Amygdala (tissue), 56 donors: Measurements from ENCODE around the gene B4GALNT4.

Experiments
- DNase-seq, 56 donors: peaks; one replicate each; lab custom pipeline; 2025; lab: John Stamatoyannopoulos, UW

Gene B4GALNT4

DNA sequence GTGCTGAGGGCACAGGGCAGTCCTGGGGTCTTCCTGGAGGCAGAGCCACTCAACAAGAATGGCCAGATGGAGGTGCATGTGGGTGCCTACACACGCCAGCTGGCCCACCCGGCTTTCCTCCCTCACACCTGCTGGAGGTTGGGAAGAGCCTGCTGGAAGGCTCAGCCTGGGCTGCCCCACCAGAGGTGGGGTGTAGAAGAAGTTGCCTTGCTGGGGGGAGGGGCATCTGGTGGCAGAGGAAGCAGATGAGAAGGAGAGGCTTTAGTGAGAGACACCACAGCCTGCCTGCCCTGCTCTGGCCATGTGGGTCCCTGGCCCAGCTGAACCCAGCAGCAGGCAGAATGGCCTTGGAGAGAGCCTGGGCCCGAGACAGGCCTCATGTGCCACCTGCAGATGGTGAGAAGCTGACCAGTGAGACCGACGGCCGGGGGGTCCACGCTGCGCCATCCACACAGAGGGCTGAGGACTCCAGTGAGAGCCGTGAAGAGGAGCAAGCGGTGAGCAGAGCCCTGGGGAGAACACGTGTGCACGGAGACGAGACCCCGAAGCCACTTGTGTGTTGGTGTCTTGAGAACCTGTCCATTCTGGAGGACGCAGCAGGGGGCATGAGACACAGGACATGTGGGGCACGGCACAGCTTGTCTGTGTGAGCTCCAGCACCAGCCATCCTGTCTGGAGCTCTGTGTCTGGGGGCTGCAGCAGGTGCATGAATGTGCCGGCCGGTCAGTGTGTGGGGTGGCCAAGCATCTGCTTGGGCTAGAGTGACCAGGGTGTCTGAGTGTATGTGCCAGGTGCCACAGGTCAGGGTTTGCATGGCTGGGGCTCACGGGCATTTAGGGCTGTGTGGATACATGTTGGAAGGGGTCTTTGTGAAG, 2.7 kb downstream of the B4GALNT4 start:
- DNase-seq: no peak

DNA sequence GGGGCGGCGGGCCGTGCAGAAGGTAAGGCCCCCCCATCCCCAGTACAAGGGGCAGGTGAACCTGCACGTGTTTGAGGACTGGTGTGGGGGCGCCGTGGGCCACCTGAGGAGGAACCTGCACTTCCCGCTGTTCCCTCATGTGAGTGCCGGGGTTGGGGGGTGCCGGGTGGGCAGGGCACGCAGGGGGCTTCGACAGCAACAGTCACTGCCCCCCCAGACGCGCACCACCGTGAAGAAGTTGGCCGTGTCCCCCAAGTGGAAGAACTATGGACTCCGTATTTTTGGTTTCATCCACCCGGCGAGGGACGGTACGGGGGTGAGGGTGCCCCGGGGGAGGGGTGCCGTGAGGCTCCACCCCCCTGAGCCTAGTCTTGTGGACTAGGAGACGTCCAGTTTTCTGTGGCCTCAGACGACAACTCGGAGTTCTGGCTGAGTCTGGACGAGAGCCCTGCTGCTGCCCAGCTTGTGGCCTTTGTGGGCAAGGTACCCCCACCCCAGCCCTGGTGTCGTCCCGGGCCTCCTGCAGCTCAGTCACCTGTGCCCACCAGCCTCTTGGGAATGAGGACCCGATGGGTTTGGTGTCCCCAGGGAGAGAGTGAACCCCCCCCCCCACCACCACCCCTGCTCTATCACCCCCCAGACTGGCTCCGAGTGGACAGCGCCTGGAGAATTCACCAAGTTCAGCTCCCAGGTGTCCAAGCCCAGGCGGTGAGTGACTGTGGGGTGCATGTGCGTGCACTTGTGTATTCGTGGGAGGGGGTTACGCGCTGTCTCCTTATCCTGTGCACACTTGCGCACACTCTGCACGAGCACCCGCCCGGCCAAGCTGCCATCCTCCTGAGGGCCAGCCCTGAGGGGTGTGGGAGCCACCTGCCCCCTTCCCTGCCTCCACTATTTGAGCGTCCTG, 3.8 kb downstream of the B4GALNT4 start:
- DNase-seq: no peak

GRCh38 chr11:373716-374551, 4.6 kb downstream of the B4GALNT4 start:
- DNase-seq: peak in 36 of 56 donors; percentile 20 to 82 (median 54)

DNA sequence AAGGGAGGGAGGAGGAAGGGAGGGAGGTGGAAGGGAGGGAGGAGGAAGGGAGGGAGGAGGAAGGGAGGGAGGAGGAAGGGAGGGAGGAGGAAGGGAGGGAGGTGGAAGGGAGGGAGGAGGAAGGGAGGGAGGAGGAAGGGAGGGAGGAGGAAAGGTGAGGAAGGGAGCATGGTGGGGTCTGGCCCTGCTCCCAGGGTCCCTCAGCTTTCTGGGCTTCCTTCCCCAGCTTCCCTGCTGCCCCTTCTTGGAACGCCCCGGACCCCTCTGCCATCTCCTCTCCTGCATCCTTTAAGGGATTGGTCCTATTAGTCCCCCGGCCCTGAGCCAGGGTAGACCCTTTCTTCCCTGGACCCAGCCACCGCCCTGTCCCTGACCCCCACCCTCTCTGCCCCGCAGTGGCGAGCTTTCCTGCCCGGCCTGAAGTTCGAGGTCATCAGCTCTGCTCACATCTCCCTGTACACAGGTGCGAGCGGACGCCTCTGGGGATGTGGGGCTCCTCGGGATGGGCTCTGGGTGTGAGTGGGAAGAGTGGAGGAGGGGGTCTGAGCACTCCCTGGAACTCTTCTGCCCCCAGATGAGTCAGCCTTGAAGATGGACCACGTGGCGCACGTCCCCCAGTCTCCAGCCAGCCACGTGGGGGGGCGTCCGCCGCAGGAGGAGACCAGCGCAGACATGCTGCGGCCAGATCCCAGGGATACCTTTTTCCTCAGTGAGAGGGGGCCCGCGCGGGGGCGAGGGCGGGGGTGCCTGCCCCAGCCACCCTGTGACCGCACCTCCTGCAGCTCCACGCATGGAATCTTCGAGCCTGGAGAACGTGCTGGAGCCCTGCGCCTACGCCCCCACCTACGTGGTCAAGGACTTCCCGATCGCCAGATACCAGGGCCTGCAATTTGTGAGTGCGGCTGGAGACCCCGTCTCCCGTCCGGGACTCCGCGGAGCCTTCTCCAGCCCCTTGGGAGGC, 6.0 kb downstream of the B4GALNT4 start:
- DNase-seq: no peak

- no peak for DNase-seq
Observed at GRCh38 chr11:376531-377173, 7.4 kb downstream of the B4GALNT4 start.

GRCh38 chr11:377174-377865, 8.0 kb downstream of the B4GALNT4 start:
- DNase-seq: no peak

GRCh38 chr11:377883-378500, 8.7 kb downstream of the B4GALNT4 start:
- no peak for DNase-seq

- DNase-seq: no peak
Observed at GRCh38 chr11:379205-380094, 10.2 kb downstream of the B4GALNT4 start.

- no peak for DNase-seq
Observed at GRCh38 chr11:380095-380480, 10.8 kb downstream of the B4GALNT4 start.

DNA sequence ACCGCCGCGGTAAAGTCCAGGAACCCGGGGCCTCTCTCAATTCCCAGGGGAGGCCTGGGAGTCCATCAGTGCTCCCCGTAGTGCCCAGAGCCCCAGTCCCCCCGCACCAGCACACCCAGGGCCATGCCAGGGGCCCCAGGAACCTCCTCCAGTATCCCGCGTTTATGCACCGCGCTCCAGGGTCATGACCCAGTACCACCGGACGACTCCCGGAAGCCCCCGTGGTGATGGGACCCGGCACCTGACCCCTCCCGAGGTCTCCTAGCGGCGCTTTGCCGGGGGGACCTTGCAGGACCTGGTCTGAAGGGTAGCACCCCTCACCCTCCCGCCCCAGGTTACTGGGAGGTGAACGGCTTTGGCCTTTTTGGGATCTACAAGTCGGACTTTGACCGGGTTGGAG, 11.2 kb downstream of the B4GALNT4 start:
- no peak for DNase-seq

DNA sequence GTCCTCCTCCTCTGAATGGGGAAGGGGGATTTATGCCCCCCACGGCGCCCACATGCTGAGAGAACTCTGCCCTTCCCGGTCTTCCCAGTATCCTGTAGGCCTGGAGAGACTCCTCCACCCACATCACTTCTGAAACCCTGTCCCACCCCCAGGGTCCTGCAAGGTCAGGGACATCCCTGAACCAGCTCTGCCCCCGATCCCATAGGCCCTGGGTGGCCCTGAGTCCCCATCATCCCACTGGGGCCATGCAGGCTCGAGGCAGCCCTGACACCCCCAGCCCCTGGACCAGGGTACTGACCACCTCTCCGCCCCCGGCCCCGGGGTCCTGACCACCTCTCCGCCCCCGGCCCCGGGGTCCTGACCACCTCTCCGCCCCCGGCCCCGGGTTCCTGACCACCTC, 11.7 kb downstream of the B4GALNT4 start:
- DNase-seq: no peak

DNA sequence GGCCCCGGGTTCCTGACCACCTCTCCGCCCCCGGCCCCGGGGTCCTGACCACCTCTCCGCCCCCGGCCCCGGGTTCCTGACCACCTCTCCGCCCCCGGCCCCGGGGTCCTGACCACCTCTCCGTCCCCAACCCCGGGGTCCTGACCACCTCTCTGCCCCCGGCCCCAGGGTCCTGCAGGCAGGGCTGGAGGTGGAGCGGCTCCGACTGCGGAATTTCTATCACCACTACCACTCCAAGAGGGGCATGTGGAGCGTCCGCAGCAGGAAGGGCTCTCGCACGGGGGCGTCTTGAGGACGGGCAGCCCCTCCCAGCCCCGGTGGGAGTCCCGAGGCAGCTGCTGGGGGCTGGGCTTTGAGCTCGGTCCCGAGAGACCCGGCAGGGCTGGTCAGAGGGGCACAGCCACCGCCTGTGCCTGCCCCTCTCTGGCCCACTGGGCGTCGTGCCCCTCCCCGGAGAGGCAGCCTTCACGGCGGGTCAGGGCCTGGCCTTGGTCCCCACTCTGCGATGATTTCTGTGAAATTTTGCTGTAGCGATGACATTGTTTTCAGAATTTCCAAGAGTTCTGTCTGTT, 12.3 kb downstream of the B4GALNT4 start:
- no peak for DNase-seq

GRCh38 chr11:382081-382629, 12.9 kb downstream of the B4GALNT4 start:
- DNase-seq: no peak

- DNase-seq: no peak
Observed at GRCh38 chr11:383431-383830, 14.1 kb downstream of the B4GALNT4 start.

DNA sequence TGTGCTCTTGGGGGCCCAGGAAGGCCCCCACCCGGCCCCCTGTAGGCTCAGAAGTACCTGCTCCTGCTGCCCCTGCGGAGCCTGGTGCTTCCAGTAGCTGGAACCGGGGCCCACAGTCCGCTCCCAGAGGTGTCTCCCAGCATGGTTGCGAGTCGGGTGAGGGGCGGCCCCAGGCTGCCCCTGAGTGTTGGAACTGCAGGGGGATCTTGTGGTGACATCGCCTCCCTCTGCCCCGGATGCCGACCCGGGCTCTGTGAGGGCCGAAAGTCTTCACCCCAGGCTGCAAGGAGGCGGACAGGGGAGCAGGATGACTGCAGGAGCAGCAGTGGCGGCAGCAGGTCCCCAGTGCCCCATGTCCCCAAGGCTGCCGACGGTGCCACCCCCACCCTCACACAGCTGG, 15.2 kb downstream of the B4GALNT4 start:
- DNase-seq: no peak
